HEK293 (cell line): ENCODE data around the gene PARD6B.
"Not testable (repeated sequence)": the region's sequence is repeated elsewhere in the genome, so short reads cannot be mapped to it uniquely, and the experiment has no call there.

Source experiments
- CTCF ChIA-PET: fragments of 350-600 bp; formaldehyde crosslinking; extraction: SDS; loops from one replicate; lab custom pipeline; 2021; ENCODE audit warnings: antibody characterized with exemption; lab: Yijun Ruan, JAX
- POLR2A ChIA-PET: fragments of 300-600 bp; formaldehyde crosslinking; extraction: SDS; loops from one replicate; lab custom pipeline; 2020; ENCODE audit warnings: antibody characterized with exemption, inconsistent platforms; lab: Yijun Ruan, JAX
- H3K27ac ChIP-seq: fragments of 200-500 bp; sonication (Bioruptor generic); 2 replicates; pipeline ENCODE4 v1.5.1; 2014; ENCODE audit warnings: low read depth, low read length, control low read depth, inconsistent platforms; ENCODE audit errors: extremely low read depth
- H3K36me3 ChIP-seq, 2 experiments: fragments of 200-500 bp in 1 of 2; sonication (Bioruptor generic) in 1 of 2; 1 replicate in 1 of 2; 2 replicates in 1 of 2; pipeline ENCODE4 v1.5.1; 2014 to 2017; ENCODE audit warnings: inconsistent platforms in 2 of 2, low read length in 2 of 2; ENCODE audit not compliant: control insufficient read depth in 2 of 2, insufficient read depth in 1 of 2
- H3K4me1 ChIP-seq: fragments of 200-500 bp; sonication (Bioruptor generic); 2 replicates; pipeline ENCODE4 v1.5.1; 2014; ENCODE audit warnings: mild to moderate bottlenecking, low read length, inconsistent platforms; ENCODE audit not compliant: control insufficient read depth, insufficient read depth
- H3K4me3 ChIP-seq: 2 replicates; pipeline ENCODE4 v1.5.1; 2011; ENCODE audit warnings: low read depth, mild to moderate bottlenecking, control low read depth, low read length, moderate library complexity
- H3K9me3 ChIP-seq: fragments of 200-500 bp; sonication (Bioruptor generic); 2 replicates; pipeline ENCODE4 v1.5.1; 2014; ENCODE audit warnings: low read depth, low read length, inconsistent platforms; ENCODE audit not compliant: control insufficient read depth, insufficient read depth
- EGR2 ChIP-seq: fragments of 450-650 bp; formaldehyde crosslinking; IDR thresholded peaks from 2 replicates; pipeline ENCODE4 v1.5.1; 2016; ENCODE audit warnings: low read depth, missing biosample characterization, missing genetic modification characterization
- PRDM6 ChIP-seq: fragments of 450-650 bp; formaldehyde crosslinking; IDR thresholded peaks from 2 replicates; pipeline ENCODE4 v1.5.1; 2017; ENCODE audit warnings: missing biosample characterization, missing genetic modification characterization
- ZNF335 ChIP-seq: fragments of 450-650 bp; formaldehyde crosslinking; conservative IDR thresholded peaks from 2 replicates; pipeline ENCODE4 v1.5.1; 2016; ENCODE audit warnings: missing biosample characterization, missing genetic modification characterization
- ZNF596 ChIP-seq: fragments of 450-650 bp; IDR thresholded peaks from 2 replicates; pipeline ENCODE4 v1.5.0; 2018; ENCODE audit warnings: missing biosample characterization, mild to moderate bottlenecking, missing genetic modification characterization, moderate library complexity
- ZNF621 ChIP-seq: fragments of 450-650 bp; formaldehyde crosslinking; IDR thresholded peaks from 2 replicates; pipeline ENCODE4 v1.5.1; 2017; ENCODE audit warnings: missing biosample characterization, missing genetic modification characterization
- ZNF658 ChIP-seq: fragments of 450-650 bp; formaldehyde crosslinking; IDR thresholded peaks from 2 replicates; pipeline ENCODE4; 2016; ENCODE audit warnings: missing biosample characterization, missing genetic modification characterization

PARD6B gene

GRCh38 chr20:50766955-50767809 lies 35.8 kb downstream of the PARD6B start:
- H3K9me3 ChIP-seq, H3K4me3 ChIP-seq, H3K4me1 ChIP-seq, H3K27ac ChIP-seq, POLR2A ChIA-PET, H3K36me3 ChIP-seq: not testable (repeated sequence)
- CTCF ChIA-PET: interaction anchor here (1.0 to 1.7 kb wide), 2 partner anchors 20 to 26 kb away, joined by 3 to 6 read pairs; no protein-coding TSS in a partner anchor
- TF ChIP-seq EGR2 (tag by site-specific recombination) (0 out of 2 replicates have a peak, but pooled peaks have one; percentile 22), ZNF596 (peak; percentile 75)

- H3K27ac ChIP-seq, POLR2A ChIA-PET, CTCF ChIA-PET: not testable (repeated sequence)
These were observed 37.6 kb downstream of the PARD6B start for GRCh38 chr20:50768991-50769390.

GRCh38 chr20:50769551-50770085 lies 38.2 kb downstream of the PARD6B start:
- H3K4me1 ChIP-seq, H3K4me3 ChIP-seq, H3K27ac ChIP-seq, H3K36me3 ChIP-seq, POLR2A ChIA-PET, CTCF ChIA-PET, H3K9me3 ChIP-seq: not testable (repeated sequence)

More at GRCh38 chr20:50768991-50769390, 37.6 kb downstream of the PARD6B start:
- H3K36me3 ChIP-seq, H3K9me3 ChIP-seq, H3K4me3 ChIP-seq, H3K4me1 ChIP-seq: not testable (repeated sequence)

- H3K4me3 ChIP-seq, POLR2A ChIA-PET, H3K36me3 ChIP-seq, H3K4me1 ChIP-seq, H3K9me3 ChIP-seq, H3K27ac ChIP-seq, CTCF ChIA-PET: not testable (repeated sequence)
These were observed 40.2 kb downstream of the PARD6B start for GRCh38 chr20:50771419-50772080.

- no peak overlapping the region for H3K27ac ChIP-seq
- CTCF ChIA-PET: interaction anchor here (0.6 kb wide), 3 partner anchors 12 to 215 kb away, joined by 3 to 5 read pairs (median 4); no protein-coding TSS in a partner anchor
- POLR2A ChIA-PET: no interaction called here
These were observed 41.2 kb downstream of the PARD6B start for GRCh38 chr20:50772420-50773185.

More at GRCh38 chr20:50772420-50773185, 41.2 kb downstream of the PARD6B start:
- Histone ChIP-seq H3K4me3 (no peak overlapping the region), H3K4me1 (no peaks in the 10 kb centered on the region), H3K9me3 (no peaks in the 10 kb centered on the region), H3K36me3 (no peaks in the 10 kb centered on the region)
- no peak for TF ChIP-seq ZNF658 (tag by site-specific recombination)
- no peak for TF ChIP-seq PRDM6 (tag by site-specific recombination)
- TF ChIP-seq ZNF335: no peak
- TF ChIP-seq ZNF621 (tag by site-specific recombination): no peak
